T-cell (primary cell): ENCODE results near the gene KRT77. TPM values are rescaled to one million over a fixed set of nuclear protein-coding genes. Genes with fewer than 3 reads are reported as not detected.

Source experiments
- ATAC-seq, 4 experiments: fragments of 200-7000 bp in 3 of 4; fragments of 150-1000 bp in 1 of 4; cut with Tn5 transposase; replicated peaks in 1 of 4; 1 replicate in 3 of 4; 2 replicates in 1 of 4; pipeline ENCODE4 v1.10.0; 2021; ENCODE audit warnings: moderate library complexity in 3 of 4, mild to moderate bottlenecking in 2 of 4, moderate number of reproducible peaks in 1 of 4
- CTCF ChIA-PET, 2 donors: fragments of 300-600 bp; sonication (Branson Sonifier 250); formaldehyde crosslinking; loops; one replicate each; lab custom pipeline; 2022; ENCODE audit warnings: antibody characterized with exemption in 2 of 2; lab: Charles Lee
- POLR2A ChIA-PET, 2 donors: fragments of 300-600 bp; sonication (Branson Sonifier 250); formaldehyde crosslinking; loops; one replicate each; lab custom pipeline; 2022; ENCODE audit warnings: antibody characterized with exemption in 2 of 2; lab: Charles Lee
- DNase-seq, 35 experiments: peaks; one replicate each; pipeline versions ENCODE4 v3.0.0 to v3.0.0-alpha.2; 2013 to 2023
- H3K27ac ChIP-seq: one replicate; pipeline ENCODE4 v1.5.1; 2013; ENCODE audit warnings: low read length
- H3K27me3 ChIP-seq, 2 experiments: replicated peaks in 1 of 2; 1 replicate in 1 of 2; 2 replicates in 1 of 2; pipeline versions ENCODE4 v1.6.1 to v1.7.0; 2013; ENCODE audit warnings: low read length in 1 of 2, mixed read lengths in 1 of 2; ENCODE audit not compliant: control insufficient read depth in 2 of 2, insufficient read depth in 2 of 2; ENCODE audit errors: extremely low read depth in 1 of 2
- H3K36me3 ChIP-seq, 2 donors: 1 replicate in 1 of 2; 2 replicates in 1 of 2; pipeline versions ENCODE4 v1.6.1 to v1.7.0; 2013; ENCODE audit warnings: low read length in 1 of 2; ENCODE audit not compliant: control insufficient read depth in 2 of 2, insufficient read depth in 1 of 2; ENCODE audit errors: extremely low read depth in 1 of 2
- H3K4me1 ChIP-seq, 2 experiments: 1 replicate in 1 of 2; 2 replicates in 1 of 2; pipeline versions ENCODE4 v1.6.1 to v1.7.0; 2013; ENCODE audit warnings: low read length in 2 of 2, mixed read lengths in 1 of 2; ENCODE audit not compliant: insufficient read depth in 2 of 2, control insufficient read depth in 1 of 2; ENCODE audit errors: extremely low read depth in 1 of 2
- H3K4me3 ChIP-seq, 2 donors: 1 replicate in 1 of 2; 2 replicates in 1 of 2; pipeline versions ENCODE4 v1.5.1 to v1.7.0; 2013; ENCODE audit warnings: mild to moderate bottlenecking in 2 of 2, low read length in 1 of 2, moderate library complexity in 1 of 2; ENCODE audit not compliant: control insufficient read depth in 1 of 2; ENCODE audit errors: extremely low read depth in 1 of 2
- H3K9me3 ChIP-seq: 2 replicates; pipeline ENCODE4 v1.7.0; 2013
- H3K27ac Mint-ChIP-seq, 2 donors: one replicate each; pipeline ENCODE4 v1.8.0; 2020 to 2021; ENCODE audit warnings: mild to moderate bottlenecking in 2 of 2, mixed read lengths in 2 of 2
- H3K27me3 Mint-ChIP-seq, 2 donors: one replicate each; pipeline ENCODE4 v1.8.0; 2021 to 2022; ENCODE audit warnings: mixed read lengths in 2 of 2
- H3K36me3 Mint-ChIP-seq: one replicate; pipeline ENCODE4 v1.8.0; 2021; ENCODE audit warnings: mixed read lengths
- H3K4me1 Mint-ChIP-seq, 3 donors: one replicate each; pipeline ENCODE4 v1.8.0; 2020 to 2022; ENCODE audit warnings: mixed read lengths in 3 of 3, mild to moderate bottlenecking in 1 of 3
- H3K4me3 Mint-ChIP-seq, 3 donors: one replicate each; pipeline ENCODE4 v1.8.0; 2020 to 2022; ENCODE audit warnings: mild to moderate bottlenecking in 3 of 3, mixed read lengths in 3 of 3, moderate library complexity in 3 of 3
- H3K9me3 Mint-ChIP-seq, 3 donors: one replicate each; pipeline ENCODE4 v1.8.0; 2020 to 2022; ENCODE audit warnings: mixed read lengths in 3 of 3
- WGBS: methylation state at CpG from one replicate; pipeline ENCODE4 v1.1.5; 2013; ENCODE audit warnings: missing lambda C conversion rate; ENCODE audit not compliant: insufficient coverage; 5-methylcytosine and 5-hydroxymethylcytosine counted together
- total RNA-seq, 35 experiments: library from RNA in 6 of 35; stranded (reverse) in 6 of 35; fragments of 120-200 nt in 1 of 35; gene quantifications; one replicate each; pipeline versions ENCODE4 v1.2.1 to v1.2.4 and lab custom pipeline; 2013 to 2026

Gene KRT77
- total RNA-seq, 5 donors from 2014 or later (not counting 1 experiment from before 2014, with no cell fraction given) = not detected

DNA sequence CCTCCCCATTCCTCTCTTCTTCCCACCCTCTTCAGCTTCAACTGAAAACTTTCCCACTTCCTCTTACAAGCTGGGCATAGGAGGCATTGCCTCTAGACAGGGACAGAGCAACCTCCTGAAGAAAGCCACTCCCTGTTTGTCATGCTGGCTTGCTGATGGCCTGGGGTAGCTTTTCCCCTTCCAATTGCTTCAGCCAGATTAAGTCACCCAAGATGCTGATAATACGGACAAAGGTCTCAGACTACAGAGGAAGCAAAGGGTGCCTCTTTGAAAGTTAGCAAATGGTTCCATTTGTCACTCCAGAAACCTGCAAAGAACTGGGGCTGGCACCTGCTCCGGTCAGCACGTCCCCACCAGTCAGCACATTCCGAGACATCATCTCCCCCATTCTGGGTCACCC is 57.3 kb downstream of the KRT77 start:
- ChIA-PET CTCF (interaction anchor here (1.0 to 1.7 kb wide), 3 partner anchors 35 to 60 kb away, joined by 4 to 5 read pairs (median 4); no protein-coding TSS in a partner anchor), POLR2A (no interaction called here)
- Histone ChIP-seq H3K27ac (peak overlapping the region; percentile 96), H3K4me1 (peaks cover 78 to 81% of the 10 kb centered on the region in 2 experiments), H3K36me3 (no peaks in the 10 kb centered on the region), H3K27me3 (peaks cover 0 to 5% of the 10 kb centered on the region in 2 experiments), H3K9me3 (no peaks in the 10 kb centered on the region), H3K4me3 (no peak overlapping the region)
- H3K9me3 Mint-ChIP-seq = peaks cover 3 to 5% (median 4%) of the 10 kb centered on the region in 3 donors
- no peaks in the 10 kb centered on the region for H3K27me3 Mint-ChIP-seq
- DNase-seq = peak in 1 of 35 experiments; percentile 32
- peaks cover 4% of the 10 kb centered on the region for H3K36me3 Mint-ChIP-seq
- ATAC-seq = no peak
- H3K4me3 Mint-ChIP-seq = peak overlapping the region in 2 of 3 donors; percentile 3 to 74
- H3K27ac Mint-ChIP-seq = peak overlapping the region; percentile 98 to 100
- H3K4me1 Mint-ChIP-seq = peaks cover 93% of the 10 kb centered on the region in 3 donors
- 76% methylated on average over 4 of the region's 4 CpGs for WGBS

DNA sequence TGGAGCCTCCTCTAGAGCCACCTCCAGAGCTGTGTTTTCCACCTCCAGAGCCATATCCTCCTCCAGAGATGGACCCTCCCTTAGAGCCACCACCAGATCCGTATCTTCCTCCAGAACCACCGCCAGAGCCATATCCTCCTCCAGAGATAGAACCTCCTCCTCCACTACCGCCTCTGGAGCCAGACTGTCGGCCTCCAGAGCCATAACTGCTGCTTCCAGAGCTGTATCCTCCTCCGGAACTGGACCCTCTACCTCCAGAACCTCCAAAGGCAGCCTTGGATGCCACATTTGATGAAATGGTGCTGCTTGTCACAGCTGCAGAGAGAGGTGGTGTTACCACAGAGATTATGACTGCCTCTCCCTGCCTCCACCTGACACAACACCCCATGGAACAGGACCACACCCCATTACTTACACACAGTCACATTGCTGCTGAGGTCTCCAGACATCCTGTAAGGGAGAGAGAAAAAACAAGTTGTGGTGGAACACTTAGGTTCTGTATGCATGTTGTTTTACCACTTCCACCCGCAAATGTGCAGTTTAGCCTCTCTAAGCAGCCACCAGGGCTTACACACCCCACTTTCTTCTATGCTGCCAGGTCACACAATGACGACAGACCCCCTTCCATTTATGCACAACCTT is 58.1 kb downstream of the KRT77 start:
- Histone ChIP-seq H3K9me3 (no peaks in the 10 kb centered on the region), H3K4me1 (peaks cover 78 to 84% of the 10 kb centered on the region in 2 experiments), H3K27me3 (peaks cover 0 to under 1% of the 10 kb centered on the region in 2 experiments), H3K36me3 (no peaks in the 10 kb centered on the region), H3K27ac (peak overlapping the region; percentile 96), H3K4me3 (no peak overlapping the region)
- peaks cover 4% of the 10 kb centered on the region for H3K36me3 Mint-ChIP-seq
- ATAC-seq (peak; percentile 90 to 96 (median 94)), DNase-seq (peak; percentile 30 to 96 (median 77))
- H3K9me3 Mint-ChIP-seq = peaks cover 3 to 5% (median 4%) of the 10 kb centered on the region in 3 donors
- H3K4me1 Mint-ChIP-seq = peaks cover 91 to 94% (median 94%) of the 10 kb centered on the region in 3 donors
- WGBS = 49% methylated on average over 5 of the region's 7 CpGs
- peak overlapping the region; percentile 3 to 74 (median 63) for H3K4me3 Mint-ChIP-seq
- POLR2A ChIA-PET = interaction anchor here in 1 of 2 donors (0.6 to 0.9 kb wide), 2 partner anchors 35 to 223 kb away, joined by 3 read pairs; no protein-coding TSS in a partner anchor
- H3K27me3 Mint-ChIP-seq = no peaks in the 10 kb centered on the region
- CTCF ChIA-PET = interaction anchor here (1.0 to 1.7 kb wide), 5 partner anchors 33 to 236 kb away, joined by 3 to 5 read pairs (median 4); no protein-coding TSS in a partner anchor
- H3K27ac Mint-ChIP-seq = peak overlapping the region; percentile 98 to 100

DNA sequence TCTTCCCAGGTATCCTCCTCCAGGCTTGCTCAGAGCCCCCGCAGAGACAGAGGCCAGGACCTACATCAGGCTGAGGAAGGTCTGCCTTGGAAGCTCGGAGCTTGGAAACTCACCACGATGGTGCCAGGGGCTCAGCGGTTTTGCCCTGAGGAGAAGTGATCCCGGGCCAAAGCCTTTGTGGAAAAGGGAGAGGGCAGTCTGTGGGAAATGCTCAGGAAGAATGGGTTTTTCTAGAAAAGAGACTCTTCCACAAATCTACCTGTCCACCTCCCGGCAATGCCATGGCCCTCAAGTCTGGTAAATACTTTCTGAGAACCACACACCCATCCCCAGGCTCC is 59.3 kb downstream of the KRT77 start:
- Histone ChIP-seq H3K36me3 (no peaks in the 10 kb centered on the region), H3K27me3 (no peaks in the 10 kb centered on the region), H3K4me3 (no peak overlapping the region), H3K9me3 (no peaks in the 10 kb centered on the region), H3K4me1 (peaks cover 74% of the 10 kb centered on the region in 2 experiments), H3K27ac (peak overlapping the region; percentile 96)
- ChIA-PET POLR2A (no interaction called here), CTCF (no interaction called here)
- Mint-ChIP-seq H3K9me3 (peaks cover 3 to 5% (median 4%) of the 10 kb centered on the region in 3 donors), H3K27me3 (no peaks in the 10 kb centered on the region), H3K27ac (peak overlapping the region; percentile 98 to 100), H3K4me3 (peak overlapping the region in 1 of 3 donors; percentile 74), H3K36me3 (peaks cover 4% of the 10 kb centered on the region), H3K4me1 (peaks cover 79 to 83% (median 82%) of the 10 kb centered on the region in 3 donors)
- ATAC-seq = no peak
- WGBS = 86% methylated on average over 1 of the region's 6 CpGs
- no peak for DNase-seq

DNA sequence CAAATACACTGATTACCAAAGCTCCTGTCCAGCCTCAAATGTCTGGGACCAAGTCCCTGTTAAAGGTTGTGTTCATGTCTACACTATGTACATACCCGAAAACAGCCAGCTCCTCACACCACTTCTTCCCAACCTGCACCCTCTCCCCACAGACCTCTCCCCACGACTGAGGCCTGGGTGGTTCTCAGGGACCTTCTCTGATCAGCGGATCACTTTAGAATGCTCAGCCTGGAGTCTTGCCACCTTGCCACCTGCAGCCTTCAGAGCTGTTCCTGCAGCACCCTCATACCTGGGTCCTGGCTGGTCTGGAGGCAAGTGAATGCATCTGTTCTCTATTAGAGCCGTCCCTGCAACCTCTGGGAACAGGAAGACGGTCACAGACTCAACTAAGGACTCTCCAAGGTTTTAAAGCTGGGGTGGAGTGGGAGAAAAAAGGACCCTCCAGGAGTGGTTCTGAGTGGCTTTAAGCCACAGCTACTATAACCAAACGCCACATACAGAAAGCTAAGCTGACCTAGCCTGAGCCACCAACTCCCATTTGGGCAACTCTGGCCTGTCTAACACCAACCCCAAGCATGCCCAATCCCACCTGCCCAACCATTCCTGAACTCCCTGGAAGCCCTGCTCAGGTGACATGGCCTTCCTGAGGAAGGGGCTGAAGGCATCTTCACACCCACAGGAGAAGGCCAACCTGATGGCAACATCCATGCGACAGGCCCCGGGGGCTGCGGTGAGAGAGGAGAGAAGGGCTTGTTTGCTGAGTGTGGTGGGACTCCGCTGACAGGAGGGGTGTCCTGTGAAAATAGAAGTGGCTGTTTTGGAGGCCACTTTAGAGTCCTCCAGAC is 59.9 kb downstream of the KRT77 start:
- peaks cover 73 to 78% (median 76%) of the 10 kb centered on the region in 3 donors for H3K4me1 Mint-ChIP-seq
- peak overlapping the region; percentile 96 for H3K27ac ChIP-seq
- H3K4me3 Mint-ChIP-seq = peak overlapping the region in 1 of 3 donors; percentile 27
- H3K27ac Mint-ChIP-seq = peak overlapping the region; percentile 98 to 100
- no peak for DNase-seq
- no peaks in the 10 kb centered on the region for H3K9me3 ChIP-seq
- H3K27me3 Mint-ChIP-seq = no peaks in the 10 kb centered on the region
- no peak overlapping the region for H3K4me3 ChIP-seq
- H3K27me3 ChIP-seq = no peaks in the 10 kb centered on the region
- peaks cover 4% of the 10 kb centered on the region for H3K36me3 Mint-ChIP-seq
- H3K4me1 ChIP-seq = peaks cover 68% of the 10 kb centered on the region in 2 experiments
- ChIA-PET POLR2A (interaction anchor here in 1 of 2 donors (0.6 kb wide), 1 partner anchor 49 kb away, joined by 4 read pairs; no protein-coding TSS in a partner anchor), CTCF (no interaction called here)
- 65% methylated on average over 4 of the region's 10 CpGs for WGBS
- H3K36me3 ChIP-seq = no peaks in the 10 kb centered on the region
- H3K9me3 Mint-ChIP-seq = peaks cover 3 to 5% (median 4%) of the 10 kb centered on the region in 3 donors
- ATAC-seq = no peak

DNA sequence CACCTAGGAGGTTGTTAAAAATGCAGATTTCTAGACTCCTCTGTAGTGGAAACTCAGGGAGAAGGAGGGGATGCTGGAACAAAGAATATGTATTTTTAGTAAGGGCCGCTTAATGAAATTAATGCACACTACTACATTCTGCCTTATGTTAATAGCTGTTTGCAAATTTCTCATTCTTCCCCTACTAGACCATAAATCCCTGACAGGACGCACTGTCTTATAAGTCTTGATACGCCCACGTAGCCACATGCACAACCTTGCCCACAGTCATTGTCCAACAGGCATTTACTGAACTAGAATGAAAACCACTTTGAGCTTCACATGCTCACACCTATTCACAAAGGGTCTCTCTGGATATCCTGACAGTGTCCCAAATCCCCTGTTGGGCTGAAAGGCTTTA is 61.9 kb downstream of the KRT77 start:
- no peak overlapping the region for H3K27ac ChIP-seq
- peak in 1 of 35 experiments; percentile 2 for DNase-seq
- no peaks in the 10 kb centered on the region for H3K9me3 ChIP-seq
- H3K36me3 ChIP-seq = no peaks in the 10 kb centered on the region
- H3K4me1 ChIP-seq = peaks cover 49 to 50% of the 10 kb centered on the region in 2 experiments
- 84% methylated on average over 3 of the region's 4 CpGs for WGBS
- Mint-ChIP-seq H3K36me3 (peaks cover 4% of the 10 kb centered on the region), H3K27me3 (peaks cover 0 to 3% of the 10 kb centered on the region in 2 donors), H3K4me1 (peaks cover 53 to 62% (median 61%) of the 10 kb centered on the region in 3 donors), H3K4me3 (peak overlapping the region in 1 of 3 donors; percentile 62), H3K27ac (peak overlapping the region; percentile 53 to 100), H3K9me3 (peaks cover 0 to 5% (median 3%) of the 10 kb centered on the region in 3 donors)
- no peak overlapping the region for H3K4me3 ChIP-seq
- ChIA-PET CTCF (interaction anchor here in 1 of 2 donors (0.5 to 1.0 kb wide), 2 partner anchors 75 to 316 kb away, joined by 3 to 4 read pairs; no protein-coding TSS in a partner anchor), POLR2A (no interaction called here)
- ATAC-seq = no peak
- H3K27me3 ChIP-seq = no peaks in the 10 kb centered on the region
